Fibroblast of skin of scalp (primary cell): ENCODE data around the gene KRTAP12-3. TPM values are rescaled to one million over a fixed set of nuclear protein-coding genes. Genes with fewer than 3 reads are reported as not detected.
"Not testable (repeated sequence)": the region's sequence is repeated elsewhere in the genome, so short reads cannot be mapped to it uniquely, and the experiment has no call there.

Experiments
- DNase-seq: peaks from one replicate; pipeline ENCODE4 v3.0.0-alpha.2; 2013
- polyA plus RNA-seq, 2 experiments: library from polyadenylated mRNA; unstranded; fragments of 120-200 nt; gene quantifications; one replicate each; pipeline ENCODE4 v1.2.1, GENCODE V29; 2013; ENCODE audit not compliant: insufficient read length in 2 of 2

KRTAP12-3 gene, protein sequence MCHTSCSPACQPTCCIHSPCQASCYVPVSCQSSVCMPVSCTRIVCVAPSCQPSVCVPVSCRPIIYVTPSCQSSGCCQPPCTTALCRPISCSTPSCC
- not detected for polyA plus RNA-seq (2013, experiment 1 of 2; ENCODE audit: insufficient read length)
- not detected for polyA plus RNA-seq (2013, experiment 2 of 2; ENCODE audit: insufficient read length)

DNA sequence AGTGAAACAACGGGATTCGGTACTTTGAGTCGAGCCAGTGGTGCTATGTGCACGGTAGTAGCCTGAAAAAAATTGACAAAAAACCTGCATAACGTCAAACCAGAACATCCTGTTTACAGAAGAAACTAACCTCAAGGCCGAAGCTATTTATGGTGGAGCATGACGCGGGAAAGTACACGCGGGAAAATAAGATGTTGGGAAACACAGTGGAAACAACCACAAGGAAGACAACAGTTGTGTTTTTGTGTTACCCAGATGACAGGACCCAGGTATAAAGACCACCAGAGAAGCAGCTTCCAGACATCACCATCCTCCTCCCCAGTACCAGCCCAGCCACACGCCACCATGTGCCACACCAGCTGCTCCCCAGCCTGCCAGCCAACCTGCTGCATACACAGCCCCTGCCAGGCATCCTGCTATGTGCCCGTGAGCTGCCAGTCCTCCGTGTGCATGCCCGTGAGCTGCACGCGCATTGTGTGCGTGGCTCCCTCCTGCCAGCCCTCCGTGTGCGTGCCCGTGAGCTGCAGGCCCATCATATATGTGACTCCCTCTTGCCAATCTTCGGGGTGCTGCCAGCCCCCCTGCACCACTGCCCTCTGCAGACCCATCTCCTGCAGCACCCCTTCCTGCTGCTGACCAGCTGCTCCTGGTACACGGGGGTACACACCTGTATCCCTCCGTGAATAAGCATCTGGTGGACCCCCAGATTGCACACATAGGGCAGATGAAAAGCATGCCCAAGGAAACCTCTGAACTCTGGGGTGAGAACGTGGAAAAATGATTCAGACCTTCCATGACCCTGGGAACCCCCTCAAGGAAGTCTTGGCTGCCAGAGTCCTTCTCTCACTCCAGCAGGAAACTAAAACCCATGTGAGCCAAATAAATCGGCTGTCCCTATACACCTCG lies at the start of gene KRTAP12-3:
Gene KRTAP12-3 (plus strand): TSS at position 298 of the 906 bp plus-strand sequence. CDS start 48 bp downstream, at position 346.
- no peak for DNase-seq

DNA sequence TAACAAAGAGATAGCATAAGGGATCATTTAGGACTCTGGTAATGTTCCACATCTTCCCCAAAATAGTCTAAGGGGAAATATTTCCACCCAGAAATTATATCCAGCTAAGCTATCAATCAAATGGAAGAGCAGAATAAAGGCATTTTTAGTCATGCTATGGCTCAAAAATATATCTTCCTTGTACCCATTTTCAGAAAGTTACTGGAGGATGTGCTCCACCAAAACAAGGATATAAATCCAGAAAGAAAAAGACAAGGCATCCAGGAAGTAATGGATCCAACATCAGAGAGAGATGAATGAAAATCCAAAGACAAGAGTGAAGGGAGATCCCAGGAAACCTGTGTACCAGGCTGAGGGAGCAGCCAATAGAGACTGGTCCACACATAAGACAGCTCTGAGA lies 48.5 kb upstream of the KRTAP12-3 start:
- DNase-seq: no peak

DNA sequence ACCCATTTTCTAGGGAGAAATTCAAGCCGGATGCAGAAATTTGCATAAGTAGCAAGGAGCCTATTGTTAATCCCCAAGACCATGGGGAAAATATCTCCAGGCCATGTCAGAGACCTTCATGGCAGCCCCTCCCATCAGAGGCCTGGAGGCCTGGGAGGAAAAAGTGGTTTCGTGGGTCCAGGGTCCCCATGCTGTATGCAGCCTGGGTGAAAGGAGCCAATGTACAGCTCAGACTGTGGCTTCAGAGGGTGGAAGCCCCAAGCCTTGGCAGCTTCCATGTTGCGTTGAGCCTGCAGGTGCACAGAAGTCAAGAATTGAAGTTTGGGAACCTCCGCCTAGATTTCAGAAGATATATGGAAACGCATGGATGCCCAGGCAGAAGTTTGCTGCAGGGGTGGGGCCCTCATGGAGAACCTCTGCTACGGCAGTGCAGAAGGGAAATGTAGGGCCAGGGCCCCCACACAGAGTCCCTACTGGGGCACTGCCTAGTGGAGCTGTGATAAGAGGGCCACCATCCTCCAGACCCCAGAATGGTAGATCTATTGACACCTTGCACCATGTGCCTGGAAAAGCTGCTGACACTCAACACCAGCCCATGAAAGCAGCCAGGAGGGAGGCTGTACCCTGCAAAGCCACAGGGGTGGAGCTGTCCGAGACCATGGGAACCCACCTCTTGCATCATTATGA lies 47.4 kb upstream of the KRTAP12-3 start:
- not testable (repeated sequence) for DNase-seq

DNA sequence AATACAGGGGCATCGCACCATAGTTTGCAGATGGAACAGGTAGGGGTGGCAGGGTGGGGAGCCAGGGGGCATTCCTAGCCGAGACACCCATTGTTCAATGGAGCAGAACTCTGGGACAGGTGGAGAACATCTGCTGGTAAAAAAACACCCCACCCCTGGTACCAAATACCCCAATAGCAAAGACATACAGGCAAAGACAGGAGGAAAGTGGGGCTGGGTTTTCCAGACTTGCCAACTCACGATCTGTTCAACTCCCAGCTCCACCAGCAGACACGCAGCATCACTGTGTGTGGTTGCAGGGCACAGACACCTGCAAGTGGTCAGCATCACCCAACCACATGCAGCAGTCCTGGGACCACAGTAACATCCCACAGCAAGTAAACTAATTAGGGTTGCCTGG lies 46.2 kb upstream of the KRTAP12-3 start:
- no peak for DNase-seq

DNA sequence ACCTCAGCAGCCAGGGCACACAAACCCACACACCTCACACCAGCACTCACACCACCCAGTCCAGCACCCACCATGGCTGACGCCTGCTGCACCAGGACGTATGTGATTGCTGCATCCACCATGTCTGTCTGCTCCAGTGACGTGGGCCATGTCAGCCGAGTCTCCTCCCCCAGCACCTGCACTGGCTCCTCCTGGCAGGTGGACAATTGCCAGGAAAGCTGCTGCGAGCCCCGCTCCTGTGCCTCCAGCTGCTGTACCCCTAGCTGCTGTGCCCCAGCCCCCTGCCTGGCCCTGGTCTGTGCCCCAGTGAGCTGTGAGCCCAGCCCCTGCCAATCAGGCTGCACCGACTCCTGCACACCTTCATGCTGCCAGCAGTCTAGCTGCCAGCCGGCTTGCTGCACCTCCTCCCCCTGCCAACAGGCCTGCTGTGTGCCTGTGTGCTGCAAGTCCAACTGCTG lies 45.7 kb upstream of the KRTAP12-3 start, which contains the start of gene KRTAP10-8:
Gene KRTAP10-8 (plus strand): TSS at position 51 of the 458 bp plus-strand sequence. CDS start 22 bp downstream, at position 73.
- no peak for DNase-seq

DNA sequence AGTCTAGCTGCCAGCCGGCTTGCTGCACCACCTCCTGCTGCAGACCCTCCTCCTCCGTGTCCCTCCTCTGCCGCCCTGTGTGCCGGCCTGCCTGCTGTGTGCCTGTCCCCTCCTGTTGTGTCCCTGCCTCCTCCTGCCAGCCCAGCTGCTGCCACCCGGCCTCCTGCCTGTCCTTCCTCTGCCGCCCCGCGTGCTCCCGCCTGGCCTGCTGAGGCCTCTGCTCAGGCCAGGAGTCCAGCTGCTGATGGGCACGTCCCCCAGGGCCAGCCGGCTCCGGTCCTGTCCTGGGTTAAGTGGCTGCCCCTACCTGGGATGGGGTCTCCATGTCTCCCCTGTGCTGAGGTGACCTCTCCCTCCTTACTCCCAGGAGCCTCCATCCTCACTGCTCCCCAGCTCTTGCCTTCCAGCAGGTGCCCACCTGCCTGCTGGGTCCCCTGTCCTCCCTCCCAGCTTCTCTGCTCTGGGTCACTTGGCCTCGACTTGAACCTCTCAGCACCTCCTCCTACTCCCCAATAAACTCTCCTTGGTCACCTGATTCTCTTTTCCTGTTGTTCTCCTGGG lies 45.0 kb upstream of the KRTAP12-3 start:
- no peak for DNase-seq

DNA sequence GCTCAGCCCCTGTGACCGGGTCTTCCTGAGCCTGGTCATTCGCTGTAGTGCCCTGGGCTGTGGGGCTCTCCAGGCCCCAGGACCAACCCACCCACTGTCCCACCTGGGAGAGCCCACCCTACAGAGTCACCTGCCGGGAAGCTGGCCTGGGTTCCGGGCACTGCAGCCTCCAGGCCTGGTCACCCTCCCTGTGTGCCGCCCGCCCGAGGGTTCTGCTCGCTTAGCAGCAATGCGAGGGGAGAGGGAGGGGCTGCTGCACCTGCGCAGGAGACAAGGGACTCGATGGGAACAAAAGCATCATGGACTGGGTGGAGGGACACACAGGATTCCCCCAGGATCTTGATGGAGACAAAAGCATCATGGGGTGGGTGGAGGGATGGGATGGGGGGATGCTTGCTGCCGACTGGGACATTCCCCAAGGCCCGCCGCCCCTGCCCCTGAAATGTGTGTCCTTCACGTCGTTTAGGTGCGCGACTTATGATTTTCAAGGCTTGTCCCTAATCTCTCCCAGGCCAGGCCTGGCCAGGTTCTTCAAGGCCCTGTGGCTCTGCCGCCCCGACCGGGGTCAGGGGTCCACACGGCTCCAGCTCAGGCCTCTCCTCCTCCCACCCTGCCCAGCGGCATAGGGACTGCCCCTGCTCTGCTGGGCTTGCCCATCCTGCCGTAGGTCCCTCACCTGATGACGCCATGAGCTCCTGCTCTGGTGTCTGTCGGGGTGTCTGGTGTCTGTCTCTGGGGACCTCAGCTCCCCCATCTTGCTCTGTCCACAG lies 44.2 kb upstream of the KRTAP12-3 start:
- DNase-seq: no peak

DNA sequence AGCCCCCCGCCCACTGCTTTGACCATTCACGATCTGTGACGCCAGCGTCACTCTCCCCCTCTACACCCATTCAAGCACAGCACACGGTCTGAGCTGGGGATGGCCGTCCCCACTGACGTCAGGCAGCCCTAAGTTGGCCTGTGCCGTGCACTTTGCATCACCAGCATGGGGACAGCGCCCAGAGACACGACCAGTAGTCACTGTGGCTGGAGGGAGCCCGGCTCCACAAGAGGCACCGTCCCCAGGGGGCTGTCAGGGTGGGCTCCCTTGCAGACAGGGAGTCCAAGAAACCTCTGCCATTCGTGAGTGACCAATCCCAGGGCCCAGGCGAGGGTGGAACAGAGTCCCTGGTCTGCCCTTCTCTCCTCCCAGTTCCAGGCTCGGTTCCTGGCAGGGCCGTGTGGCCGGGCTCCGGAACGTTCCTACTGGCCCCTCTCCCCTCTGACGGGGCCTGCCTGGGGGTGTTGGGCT lies 43.5 kb upstream of the KRTAP12-3 start:
- DNase-seq: no peak

DNA sequence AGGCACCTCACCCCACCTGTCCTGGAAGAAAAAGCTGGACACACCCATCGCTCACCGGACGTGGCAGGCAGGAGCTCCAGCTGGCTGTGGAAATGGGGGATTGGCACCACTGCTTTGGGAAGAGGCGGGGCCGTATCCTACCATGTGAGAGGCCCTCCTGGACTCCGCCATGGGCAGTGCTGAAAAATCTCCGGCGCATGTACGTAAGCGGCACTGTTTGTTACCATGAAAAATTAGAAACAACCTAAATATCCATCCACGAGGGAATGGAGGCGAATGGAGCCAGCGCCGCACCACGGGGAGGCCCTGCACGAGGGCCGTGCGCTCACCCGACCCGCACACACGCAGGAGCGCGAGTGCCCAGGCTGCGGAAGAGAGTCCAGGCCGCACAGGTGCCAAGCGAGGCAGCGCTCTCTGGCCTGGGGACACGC lies 42.8 kb upstream of the KRTAP12-3 start:
- DNase-seq: no peak

DNA sequence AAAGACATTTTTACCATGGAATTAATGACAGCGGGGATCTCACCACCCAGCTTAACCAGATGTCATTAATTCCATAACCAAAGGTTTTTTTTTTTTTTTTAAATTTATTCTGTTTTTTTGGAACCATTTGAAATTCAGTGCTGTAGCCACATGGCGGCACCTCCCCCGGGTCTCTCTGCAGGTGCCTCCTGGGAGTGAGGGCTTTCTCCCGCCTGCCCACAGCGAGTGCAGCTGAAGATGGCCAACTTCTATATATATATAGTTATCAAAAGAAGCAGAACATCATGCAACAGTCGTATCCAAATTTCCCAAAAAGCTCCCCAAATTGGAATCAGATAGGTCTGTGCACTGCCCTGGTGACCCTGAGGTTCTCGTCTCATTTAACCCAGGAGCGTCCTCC lies 42.3 kb upstream of the KRTAP12-3 start:
- no peak for DNase-seq

DNA sequence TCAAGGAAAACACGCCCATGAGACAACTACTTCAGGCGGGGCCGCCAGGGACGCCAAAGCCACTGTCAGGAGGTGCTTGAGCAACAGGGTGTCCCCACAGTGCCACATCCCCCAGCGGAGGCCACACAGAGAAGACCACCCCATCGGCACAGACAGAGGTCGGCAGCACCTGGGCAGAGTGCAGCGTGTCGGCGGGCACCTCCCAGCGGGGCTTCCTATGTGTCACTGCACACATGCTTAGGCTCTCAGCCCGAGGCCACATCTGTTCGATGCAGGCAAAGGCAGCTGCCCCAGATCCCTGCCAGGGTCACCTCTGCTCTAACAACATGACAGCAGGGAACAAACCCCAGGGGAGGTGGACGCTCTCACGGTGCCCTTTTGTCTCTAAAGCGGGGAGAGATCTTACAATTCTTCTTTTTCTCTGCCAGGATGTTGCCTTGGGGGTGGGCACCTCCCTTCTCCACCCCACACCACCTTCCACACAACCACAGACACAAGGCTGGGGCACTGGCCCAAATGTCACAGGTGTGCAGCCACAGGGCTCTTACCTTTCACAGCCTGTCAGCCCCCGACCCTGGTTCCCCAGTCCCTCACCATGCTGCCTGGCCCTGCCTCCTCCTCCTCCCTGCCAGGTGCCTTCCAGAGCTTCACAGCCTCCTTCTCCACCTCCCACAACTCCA lies 41.7 kb upstream of the KRTAP12-3 start:
- DNase-seq: no peak

DNA sequence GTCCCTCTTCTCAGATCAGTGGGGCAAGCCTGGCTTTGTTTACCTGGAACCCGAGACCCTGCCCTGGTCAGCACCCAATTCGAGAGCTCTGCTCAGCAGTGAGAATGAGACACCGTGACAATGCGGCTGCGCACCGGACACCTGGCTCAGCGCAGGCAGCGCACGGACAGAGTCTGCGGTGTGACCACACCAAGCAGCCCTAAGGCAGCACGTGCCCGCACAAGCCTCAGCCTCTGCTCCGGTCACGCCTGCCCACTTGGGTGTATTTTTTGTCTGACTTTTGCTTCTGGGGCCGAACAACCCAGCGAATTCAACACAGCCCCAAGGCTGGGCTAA lies 41.2 kb upstream of the KRTAP12-3 start:
- DNase-seq: no peak

DNA sequence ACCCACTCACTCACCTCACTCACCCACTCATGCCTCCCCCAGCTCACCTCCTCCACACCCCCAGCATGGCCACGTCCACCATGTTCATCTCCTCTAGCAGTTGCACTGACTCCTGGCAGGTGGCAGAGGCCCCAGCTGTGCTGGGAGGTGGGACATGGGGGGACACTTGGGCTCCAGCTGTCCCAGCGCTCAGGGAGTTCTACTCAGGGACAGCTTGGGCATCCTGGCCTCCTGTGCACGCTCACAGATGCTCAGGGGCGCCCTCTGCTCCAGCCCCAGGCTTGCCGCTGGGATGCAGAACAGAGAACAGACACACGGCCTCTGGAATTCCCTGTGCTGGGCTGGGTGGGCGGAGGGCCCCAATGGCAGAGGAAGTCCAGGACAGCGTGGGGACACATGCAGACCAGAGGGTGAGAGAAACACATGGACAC lies 40.6 kb upstream of the KRTAP12-3 start:
- no peak for DNase-seq

DNA sequence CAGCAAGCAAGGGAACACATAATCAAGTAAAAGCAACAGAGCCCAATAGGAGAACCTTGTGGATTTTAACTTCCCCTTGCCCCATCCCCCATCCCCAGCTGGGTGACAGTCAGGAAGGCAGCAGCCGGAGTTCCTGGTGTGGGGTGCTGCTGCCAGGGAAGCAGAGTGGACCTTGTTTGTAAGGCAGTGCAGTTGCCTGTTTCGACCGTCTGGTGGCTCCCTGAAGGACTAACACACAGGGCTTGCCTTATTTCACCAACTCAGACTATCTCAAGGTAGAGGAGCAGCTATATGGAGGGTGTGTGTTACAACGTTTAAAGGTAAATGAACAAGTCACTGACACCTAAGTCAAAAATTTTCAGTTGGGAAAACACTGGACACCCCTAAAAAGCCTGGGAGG lies 39.2 kb upstream of the KRTAP12-3 start:
- no peak for DNase-seq

DNA sequence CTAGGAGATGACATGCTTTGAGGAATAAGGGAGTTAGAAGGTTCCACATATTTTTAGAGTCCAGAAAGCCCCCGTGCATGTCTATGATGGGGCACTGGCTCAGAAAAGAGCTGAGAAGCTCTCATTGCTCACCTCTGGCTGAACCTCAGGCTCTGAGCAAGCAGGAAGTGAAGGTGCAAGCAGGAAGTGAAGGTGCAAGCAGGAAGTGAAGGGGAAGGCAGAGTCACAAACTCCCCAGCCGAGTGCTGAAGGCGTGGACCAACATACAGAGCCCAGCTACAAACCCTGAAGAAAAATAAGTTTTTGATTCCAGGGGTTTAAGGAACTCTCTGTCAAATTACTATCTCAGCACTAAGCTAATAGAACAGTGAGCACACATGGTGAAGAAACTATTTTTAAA lies 38.8 kb upstream of the KRTAP12-3 start:
- no peak for DNase-seq

DNA sequence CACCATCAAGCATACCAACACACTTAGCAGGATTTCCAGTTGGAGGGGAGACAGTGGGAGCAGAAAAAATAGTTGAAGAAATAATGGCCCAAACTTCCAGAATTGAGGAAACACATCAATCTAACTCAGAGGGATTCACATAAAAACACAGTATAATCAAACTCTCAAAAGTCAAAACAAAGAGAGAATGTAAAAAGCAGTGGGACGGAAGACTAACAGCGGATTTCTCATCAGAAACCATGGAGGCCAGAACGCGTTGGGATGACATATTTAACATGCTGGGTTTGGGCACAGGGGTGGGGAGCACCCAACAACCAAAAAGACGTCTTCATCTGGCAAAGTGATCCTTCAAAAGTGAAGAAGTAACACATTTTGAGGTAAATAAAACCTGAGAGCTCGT lies 37.8 kb upstream of the KRTAP12-3 start:
- no peak for DNase-seq

DNA sequence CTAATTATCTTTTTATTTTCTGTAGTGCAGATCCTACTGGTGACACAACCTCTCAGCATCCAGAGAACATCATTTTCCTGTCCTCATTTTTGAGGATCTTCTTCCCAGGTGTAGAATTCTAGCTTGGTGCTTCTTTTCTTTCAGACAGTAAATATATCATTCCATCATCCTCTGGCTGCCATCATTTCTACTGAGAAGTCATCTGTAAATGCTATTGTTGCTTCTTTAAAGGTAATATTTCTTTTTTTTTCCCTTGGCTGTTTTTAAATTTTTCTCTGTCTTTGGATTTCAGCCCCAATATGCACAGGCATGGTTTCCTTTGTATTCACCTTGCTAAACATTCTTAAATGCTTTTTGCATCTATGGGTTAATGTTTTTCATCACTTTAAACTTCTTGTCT lies 34.2 kb upstream of the KRTAP12-3 start:
- DNase-seq: no peak

DNA sequence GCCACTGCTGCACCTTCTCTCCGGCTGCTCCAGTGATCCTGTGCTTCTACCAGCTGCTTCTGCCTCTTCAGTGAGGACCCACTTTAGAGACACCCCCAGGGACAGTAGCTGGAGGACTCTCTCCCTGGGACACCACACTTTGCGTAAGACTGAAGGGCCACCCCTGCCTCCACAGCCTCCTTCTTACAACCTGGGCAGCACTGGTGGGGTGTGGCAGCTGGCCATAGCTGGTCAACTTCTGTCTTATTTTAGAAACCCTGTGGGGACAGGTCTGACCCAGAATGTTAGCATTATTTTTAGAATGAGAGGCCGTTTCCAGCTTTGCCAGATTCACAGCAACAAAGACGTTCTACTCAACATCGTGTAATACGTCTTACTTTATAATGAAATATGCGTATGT lies 32.0 kb upstream of the KRTAP12-3 start:
- no peak for DNase-seq

DNA sequence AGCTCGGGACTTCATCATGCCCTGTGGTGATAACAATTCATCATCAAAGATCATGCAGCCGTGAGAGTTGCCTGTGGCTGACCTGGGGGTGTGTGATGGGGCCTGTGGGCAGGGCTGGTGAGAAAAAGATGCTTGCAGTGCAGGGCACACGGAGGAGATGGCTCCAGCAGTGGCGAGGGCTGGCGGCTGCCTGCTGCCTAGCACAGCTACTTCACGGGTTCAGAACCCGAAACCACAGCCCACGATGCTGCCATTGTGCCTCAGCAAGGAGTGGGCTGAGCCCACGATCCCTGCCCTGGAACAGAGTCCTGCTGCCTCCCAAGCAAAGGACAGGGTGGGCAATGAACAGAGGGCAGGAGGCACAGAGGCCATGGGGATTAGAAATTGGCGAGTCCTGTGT lies 31.5 kb upstream of the KRTAP12-3 start:
- DNase-seq: no peak

DNA sequence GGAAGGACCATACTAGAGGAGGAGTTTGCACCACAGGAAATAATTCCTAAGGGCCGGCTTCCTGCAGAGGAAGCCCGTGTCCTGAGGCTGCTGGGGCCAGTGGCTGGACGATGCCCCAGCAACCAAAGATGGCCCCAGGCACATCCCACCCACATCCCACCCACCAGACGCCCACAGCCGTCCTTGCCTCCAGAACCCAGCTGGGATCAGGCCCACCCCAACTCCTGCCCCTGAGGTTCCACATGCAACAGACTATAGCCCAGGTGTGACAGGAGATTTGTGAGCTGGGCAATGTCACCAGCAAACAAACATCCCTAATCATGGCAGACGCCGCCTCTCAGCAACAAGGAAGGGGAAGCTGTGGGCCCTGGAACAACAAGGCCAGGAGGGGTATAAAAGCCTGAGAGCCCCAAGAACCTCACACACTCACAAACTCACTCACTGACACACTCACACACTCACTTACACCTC lies 31.0 kb upstream of the KRTAP12-3 start, which contains the start of gene KRTAP10-9:
Gene KRTAP10-9 (plus strand): TSS at position 421 of the 471 bp plus-strand sequence. CDS start 79 bp downstream, outside the sequence.
- DNase-seq: no peak
